ENCODE data around the gene PRKCE. TPM values are rescaled to one million over a fixed set of nuclear protein-coding genes. Genes with fewer than 3 reads are reported as not detected.
"Not testable (repeated sequence)": the region's sequence is repeated elsewhere in the genome, so short reads cannot be mapped to it uniquely, and the experiment has no call there.

Gene PRKCE
- total RNA-seq, 1 donor from 2014 or later, result 23.6 TPM

DNA sequence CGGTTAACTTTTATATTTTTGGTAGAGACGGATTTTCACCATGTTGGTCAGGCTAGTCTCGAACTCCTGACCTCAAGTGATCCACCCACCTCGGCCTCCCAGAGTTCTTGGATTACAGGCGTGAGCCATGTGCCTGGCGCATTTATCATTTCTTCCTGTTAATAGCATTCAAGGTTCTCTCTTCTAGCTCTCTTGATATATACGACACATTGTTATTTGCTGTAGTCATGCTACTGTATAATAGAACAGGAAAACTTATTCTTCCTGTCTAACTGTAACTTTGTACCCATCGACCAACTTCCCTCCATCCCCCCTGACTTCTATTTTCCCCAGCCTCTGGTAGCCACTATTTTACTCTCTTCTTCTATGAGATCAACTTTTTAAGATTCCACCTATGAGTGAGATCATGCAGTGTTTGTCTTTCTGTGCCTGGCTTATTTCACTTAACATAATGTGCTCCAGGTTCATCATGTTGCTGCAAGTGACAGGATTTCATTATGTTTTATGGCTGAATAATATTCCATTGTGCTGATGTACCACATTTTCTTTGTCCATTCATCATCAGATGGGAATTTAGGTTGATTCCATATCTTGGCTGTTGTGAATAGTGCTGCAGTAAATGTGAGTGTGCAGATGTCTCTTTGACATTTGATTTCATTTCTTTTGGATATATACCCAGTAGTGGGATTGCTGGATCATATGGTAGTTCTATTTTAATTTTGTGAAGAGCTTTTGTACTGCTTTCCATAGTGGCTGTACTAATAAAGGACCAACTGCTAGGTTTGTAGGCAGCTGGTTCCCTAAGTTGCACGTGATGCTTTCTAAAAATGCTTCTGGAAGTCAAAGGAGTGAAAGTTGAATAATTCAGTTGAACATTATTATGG is 205.2 kb downstream of the PRKCE start:
- DNase-seq (ENCODE audit: low read depth in 2 of 2), result peak in 1 of 2 donors; percentile 61

DNA sequence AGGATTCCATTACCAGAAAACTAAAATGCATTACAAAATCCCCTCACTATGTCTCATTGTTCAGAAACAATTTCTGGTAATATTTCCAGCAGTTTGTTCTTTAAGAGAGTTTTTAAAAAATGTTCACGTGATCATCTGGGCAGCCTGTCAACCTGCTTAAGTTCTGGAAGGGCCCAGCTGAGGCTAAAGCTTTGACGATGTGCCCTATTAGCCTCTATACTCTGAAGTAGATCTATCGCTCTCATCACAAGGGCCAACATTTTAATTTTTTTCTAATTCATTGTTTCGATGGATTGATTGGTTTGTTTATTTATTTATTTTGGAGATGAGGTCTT is 205.8 kb downstream of the PRKCE start:
- DNase-seq (ENCODE audit: low read depth in 2 of 2), result no peak

DNA sequence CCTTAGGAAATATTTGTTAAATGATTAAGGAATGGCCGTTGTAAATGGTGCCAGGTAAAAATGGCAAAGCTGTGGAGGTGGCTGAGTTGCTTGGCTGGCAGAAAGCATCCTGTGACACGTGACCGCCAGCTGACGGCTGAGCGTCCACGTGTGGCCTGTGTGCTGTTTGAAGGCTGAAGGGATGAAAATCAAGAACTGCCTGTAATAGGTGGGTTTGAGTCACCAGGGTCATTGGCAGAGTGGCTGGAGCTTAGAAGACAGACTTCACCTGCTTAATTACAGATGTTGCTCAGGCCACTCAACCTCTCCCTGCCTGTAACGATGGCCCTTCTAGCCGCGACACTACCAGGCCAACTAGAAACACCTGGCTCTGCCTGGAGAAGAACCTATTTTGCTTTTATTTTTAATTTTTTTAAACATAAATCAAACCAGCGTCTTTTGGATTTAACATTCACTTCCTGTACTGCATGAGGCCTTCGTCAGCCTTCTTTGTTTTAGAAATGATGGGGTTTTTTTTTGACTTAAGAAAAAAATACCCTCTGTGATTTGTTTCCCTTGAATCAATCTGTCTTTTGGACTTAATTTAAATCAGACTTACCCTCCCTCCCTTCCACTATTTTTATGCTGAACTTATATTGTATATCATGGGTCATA is 206.5 kb downstream of the PRKCE start:
- DNase-seq (ENCODE audit: low read depth in 2 of 2), result peak in 1 of 2 donors; percentile 31

DNA sequence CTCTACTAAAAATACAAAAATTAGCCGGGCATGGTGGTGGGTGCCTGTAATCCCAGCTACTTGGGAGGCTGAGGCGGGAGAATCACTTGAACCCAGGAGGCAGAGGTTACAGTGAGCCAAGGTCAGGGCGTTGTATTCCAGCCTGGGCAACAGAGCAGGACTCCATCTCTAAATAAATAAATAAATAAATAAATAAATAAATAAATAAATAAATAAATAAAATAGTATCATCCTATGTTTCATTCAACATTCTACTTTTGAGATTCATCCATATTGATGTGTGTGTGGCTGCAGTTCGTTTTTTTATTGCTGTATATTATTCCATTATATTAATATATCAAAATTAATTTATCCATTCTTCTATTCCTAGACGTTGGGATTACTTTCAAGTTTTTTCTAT is 207.4 kb downstream of the PRKCE start:
- not testable (repeated sequence) for DNase-seq (ENCODE audit: low read depth in 2 of 2)

DNA sequence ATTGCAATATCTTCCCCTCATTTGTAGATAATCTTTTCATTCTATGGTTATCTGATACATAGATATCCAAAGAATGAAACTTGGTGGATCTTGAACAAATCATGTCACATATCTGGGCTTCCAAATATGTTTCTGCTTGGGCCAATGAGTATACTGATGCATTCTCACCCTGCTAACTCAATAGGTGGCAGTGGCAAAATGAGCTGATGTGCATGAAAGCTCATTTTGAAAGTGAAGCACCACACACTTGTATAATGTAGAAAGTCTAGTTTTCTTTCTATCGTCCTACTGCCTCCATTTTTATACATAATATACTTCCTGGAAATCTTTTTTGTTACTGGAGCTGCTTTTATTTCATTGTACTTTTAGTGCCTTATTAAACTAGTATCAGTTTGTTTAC is 208.2 kb downstream of the PRKCE start:
- DNase-seq (ENCODE audit: low read depth in 2 of 2), result no peak

DNA sequence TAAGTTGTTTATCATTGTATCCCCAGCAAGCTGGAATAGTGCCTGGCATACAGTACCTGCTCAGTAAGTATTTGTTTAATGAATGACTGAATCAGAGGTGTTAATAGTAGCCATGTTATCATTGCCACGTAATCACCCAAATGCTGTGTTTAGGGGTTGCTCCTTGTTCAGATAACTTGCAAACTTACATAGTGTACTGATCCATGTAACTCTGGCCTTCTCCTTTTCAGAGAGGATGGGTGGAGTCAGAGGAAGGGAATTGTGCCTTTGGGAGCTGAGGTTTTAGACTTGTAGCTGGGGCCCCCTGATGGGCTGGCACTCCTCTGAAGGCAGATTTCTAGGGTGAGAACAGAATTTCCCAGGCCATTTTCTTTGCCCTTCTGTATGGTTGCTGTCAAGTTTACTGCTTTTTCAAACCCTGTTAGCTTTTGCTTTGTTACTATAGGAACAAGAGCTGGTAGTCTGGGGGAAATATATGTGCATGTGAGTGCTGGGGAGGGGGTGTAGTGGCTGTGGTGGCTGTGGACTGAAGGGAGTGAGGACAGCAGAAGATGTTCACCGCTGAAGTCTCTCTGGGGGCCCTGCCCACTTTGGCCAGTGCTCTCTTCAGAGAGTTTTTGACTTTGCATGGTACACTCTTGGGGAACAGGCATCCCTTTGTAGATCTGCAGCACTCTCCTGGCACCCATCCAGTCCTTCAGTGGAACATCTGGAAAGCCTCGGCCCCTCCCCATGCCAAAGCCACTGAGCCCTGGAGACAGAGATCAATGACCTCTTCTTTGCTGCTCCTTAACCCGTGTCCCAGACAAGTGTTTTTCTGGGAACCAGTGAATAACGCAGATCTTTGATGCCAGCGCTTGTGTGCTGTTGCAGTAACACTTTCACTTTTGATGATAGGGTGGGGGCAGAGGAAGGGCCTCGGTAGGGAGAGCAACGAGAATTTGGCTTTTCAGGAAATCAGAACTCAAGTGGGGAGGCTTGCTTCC is 209.0 kb downstream of the PRKCE start:
- DNase-seq (ENCODE audit: low read depth in 2 of 2), result peak; percentile 56 to 65

DNA sequence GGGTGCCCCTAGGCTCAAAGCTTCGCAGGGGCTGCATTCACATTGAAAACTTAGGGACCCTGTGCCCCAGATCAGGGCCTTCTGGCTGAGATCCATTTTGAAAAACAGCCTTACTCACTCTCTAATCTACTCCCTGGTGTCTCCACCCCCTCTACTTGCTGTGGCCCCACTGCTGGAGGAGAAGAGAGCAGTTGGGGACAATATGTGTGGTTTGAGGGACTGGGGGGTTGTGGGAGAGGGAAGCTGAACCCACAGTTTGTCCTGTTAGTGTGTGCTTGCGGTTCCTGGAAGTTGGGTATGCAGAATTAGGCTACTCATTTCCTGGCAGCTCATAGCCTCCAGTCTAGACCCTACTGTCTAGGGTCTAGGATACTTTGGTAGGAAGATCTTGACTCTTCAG is 211.4 kb downstream of the PRKCE start:
- peak in 1 of 2 donors; percentile 14 for DNase-seq (ENCODE audit: low read depth in 2 of 2)

DNA sequence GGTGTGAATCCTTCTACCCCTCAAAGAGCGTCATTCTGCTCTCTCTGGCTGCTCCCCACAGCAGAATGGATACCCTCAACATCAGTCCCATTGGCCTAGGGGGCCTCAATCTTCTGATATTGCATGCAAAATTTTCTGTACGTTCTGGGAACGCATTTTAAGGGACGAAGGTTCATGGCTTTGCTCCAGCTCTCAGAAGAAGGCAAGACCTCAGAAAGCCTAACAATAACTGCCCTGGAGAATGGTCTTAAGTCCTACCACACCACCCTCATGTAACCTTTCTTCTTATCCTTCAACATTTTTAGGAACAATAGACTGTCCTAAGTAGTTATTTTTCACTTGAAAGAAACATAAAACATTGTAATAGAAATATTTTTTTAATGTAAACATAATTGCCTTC is 212.6 kb downstream of the PRKCE start:
- DNase-seq (ENCODE audit: low read depth in 2 of 2), result no peak

DNA sequence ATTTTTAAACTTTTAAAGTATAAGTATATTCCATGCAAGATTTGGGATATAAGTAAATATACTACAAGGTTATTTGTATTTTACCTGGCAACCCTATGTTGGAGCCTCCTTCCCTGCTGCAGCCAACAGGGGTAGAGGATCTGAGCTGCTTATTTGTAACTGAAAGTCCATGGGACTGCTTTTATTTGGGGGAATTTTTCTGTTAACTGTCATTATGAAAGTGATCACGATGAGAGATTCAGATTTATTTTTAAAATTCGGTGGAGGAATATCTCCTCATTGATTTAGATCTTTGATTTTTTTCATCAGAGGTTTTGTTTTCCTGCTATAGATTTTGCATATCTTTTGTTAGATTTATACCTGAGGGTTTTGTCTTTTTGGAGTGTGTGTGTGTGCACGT is 215.9 kb downstream of the PRKCE start:
- DNase-seq (ENCODE audit: low read depth in 2 of 2), result no peak

DNA sequence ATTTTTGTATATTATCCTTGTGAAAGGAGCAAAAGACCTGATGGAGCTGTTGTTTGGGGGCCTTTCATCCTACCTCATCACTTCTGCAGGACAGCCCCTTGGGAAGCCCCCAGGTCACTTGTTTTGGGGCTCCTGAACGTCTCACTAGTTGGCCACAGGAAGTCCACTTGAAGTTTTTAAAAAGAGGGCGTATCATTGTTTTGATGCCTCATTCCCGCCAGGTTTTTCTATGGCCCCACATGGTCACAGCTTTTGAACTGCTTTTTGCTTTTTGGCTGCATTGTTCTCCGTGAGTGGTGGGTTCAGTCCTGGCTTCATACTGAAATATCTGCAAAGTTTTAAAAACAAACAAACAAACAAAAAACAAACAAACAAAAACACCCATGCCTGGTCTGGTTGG is 216.3 kb downstream of the PRKCE start:
- DNase-seq (ENCODE audit: low read depth in 2 of 2), result no peak

DNA sequence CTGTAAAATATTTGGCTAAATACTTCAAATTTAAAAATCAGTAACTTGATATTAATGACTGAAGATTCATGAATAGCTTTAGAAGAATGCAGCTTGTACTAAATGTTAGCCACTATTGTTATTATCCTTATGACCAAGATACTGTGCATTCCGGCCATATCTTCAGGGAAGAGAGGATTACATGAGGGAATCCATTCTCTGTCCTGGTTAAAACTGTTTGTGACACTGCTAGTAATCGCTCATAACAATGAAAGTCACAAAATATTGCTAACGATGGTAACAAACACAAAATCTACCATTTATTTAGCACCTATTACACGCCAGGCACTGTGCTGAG is 217.7 kb downstream of the PRKCE start:
- no peak for DNase-seq (ENCODE audit: low read depth in 2 of 2)

DNA sequence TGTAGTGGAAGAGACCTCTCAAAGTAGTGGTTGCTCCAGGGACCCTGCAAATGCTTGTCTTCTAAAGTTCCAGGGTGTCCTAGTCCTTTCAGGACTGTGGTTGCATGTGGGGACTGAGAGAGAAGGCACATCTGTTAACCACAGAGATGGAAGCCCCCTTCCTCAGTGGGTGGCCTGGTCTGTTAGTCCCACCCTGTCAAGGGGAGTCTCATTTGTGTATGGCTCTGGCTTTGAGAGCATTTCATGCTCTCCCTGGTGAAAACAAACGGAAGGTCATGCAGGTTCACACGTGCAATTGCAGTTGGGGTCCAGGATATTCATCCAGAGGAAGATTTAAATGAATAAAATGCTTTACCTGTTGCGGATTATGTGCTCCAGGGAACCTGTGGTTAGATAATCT is 219.6 kb downstream of the PRKCE start:
- DNase-seq (ENCODE audit: low read depth in 2 of 2), result no peak

DNA sequence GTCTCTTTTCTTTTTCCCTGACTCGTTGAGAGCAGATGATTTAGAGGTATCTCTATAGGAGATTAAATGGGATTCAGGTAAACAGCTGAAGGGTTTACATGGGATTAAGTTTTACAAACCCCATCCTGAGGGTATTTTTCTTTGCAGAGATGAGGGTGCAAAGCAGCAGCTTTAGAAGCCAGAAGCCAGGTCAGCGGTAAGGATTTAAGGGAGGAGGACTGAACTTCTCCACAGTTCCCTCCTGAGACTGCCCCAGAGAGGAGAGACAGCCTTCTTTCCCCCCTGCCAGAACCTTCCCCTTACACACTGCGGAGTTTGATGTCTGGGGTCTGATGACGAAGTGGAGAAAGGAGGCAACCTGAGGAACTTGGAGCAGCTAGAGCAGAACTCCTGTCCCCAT is 220.1 kb downstream of the PRKCE start:
- no peak for DNase-seq (ENCODE audit: low read depth in 2 of 2)

DNA sequence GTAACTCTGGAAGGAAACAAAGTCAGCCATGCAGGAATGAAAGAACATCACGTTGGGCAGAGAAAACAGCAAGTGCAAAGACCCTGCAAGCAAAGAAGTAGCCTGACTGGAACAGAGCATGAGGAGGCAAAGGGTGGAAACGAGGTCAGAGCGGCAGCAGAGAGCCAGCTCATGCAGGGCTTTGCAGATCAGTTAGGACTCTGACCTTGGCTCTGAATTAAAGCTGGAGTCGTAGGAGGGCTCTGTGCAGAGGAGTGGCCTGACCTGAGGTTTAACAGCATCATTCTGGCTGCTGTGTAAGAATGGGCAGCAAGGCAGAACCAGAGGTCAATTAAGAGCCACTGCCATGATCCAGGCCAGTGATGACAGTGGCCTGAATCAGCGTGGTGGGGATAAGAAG is 220.7 kb downstream of the PRKCE start:
- no peak for DNase-seq (ENCODE audit: low read depth in 2 of 2)

DNA sequence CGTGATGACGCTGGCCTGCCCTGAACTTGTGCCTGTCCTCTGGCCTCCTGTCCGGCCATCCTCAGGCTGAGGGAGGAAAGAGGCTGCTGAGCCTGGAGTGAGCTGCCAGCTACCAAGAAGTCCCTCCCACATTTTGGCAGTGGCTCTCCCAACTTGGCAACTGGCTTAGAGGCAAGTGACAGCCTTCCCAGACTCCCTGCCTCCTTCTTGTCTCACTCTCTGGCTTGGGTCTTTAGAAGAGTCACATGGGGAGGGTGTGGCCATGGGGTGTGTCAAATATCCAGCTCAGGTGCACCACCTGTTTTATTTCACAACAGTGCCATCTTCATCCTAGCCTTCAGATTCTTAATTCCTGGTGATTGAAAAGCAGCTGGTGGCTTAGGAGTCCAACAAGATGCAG is 222.9 kb downstream of the PRKCE start:
- no peak for DNase-seq (ENCODE audit: low read depth in 2 of 2)

DNA sequence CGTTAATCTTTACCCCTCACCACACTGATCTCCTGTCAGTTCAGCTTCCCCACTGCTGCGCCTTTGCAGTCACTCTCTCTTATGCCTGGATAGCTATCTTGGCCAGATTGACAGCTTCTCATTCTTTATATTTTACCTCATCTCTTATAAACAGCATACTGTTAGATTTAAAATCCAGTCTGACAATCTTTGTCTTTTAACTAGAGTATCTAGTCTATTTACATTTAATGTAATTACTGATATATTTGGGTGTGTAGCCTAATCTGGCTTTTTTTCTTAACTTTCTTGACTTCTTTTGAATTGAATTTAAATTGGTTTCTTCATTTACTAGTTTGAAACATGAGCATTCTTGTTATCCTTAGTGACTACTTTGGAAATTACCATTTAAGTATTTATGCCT is 225.1 kb downstream of the PRKCE start:
- no peak for DNase-seq (ENCODE audit: low read depth in 2 of 2)

DNA sequence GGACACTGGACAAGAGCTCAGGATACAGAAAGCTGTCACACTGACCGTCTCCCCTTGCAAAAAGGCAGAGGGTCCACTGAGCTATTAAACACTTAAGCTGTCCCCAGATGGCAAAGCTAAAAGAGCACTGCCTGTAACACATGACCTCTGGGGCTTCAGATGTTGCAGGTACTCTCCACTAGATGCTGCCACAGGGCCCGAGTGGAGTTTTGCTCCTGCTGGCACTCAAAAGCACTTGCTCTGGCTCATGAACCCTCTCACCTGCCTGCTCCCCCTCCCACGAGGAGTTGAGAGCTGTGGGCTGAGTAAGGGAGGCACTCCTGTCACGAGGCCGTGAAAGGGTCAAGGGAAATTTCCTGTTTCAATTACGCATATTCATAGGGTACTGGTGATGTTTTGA is 227.9 kb downstream of the PRKCE start:
- DNase-seq (ENCODE audit: low read depth in 2 of 2), result no peak

DNA sequence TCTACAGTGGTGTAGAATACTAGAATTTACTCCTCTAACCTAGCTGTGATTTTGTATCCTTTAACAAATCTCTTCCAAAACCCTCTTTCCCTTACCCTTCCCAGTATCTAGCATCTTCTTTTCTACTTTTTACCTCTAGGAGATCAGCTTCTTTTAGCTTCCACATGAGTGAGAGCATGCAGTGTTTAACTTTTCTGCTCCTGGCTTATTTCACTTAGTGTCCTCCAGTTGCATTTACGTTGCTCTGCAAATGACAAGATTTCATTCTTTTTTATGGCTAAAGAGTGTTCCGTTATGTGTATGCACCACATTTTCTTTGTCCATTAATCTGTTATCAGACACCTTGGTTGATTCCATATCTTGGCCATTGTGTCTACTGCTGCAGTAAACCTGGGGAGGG is 228.5 kb downstream of the PRKCE start:
- DNase-seq (ENCODE audit: low read depth in 2 of 2), result no peak

DNA sequence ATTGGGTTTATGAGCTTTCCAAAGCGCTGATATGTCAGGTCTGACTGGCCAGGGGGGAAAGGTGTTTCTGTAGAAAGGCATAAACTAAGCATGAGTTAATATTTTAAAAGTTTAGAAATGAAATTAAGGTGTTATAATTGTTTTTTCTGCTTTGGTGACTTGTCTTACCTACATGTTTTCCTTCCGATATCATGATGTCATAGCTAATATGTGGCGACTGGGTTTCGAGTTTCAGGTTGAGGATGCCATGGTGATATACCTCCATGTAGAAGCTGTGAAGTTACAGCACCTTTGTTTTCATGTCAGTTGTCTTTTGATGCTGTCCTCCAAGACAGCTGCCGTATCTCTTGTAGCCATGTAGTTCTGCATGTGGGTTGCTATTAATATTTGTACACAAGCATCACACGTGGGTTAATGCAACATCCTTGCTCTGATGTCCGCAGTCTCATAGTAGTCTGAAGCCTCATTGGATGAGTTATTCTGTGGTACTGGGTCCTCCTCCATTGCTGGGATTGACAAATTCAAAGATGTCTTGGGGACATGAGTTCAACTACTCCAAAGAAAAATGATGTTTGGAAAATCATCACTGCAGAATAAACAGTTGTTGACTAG is 230.6 kb downstream of the PRKCE start:
- no peak for DNase-seq (ENCODE audit: low read depth in 2 of 2)

DNA sequence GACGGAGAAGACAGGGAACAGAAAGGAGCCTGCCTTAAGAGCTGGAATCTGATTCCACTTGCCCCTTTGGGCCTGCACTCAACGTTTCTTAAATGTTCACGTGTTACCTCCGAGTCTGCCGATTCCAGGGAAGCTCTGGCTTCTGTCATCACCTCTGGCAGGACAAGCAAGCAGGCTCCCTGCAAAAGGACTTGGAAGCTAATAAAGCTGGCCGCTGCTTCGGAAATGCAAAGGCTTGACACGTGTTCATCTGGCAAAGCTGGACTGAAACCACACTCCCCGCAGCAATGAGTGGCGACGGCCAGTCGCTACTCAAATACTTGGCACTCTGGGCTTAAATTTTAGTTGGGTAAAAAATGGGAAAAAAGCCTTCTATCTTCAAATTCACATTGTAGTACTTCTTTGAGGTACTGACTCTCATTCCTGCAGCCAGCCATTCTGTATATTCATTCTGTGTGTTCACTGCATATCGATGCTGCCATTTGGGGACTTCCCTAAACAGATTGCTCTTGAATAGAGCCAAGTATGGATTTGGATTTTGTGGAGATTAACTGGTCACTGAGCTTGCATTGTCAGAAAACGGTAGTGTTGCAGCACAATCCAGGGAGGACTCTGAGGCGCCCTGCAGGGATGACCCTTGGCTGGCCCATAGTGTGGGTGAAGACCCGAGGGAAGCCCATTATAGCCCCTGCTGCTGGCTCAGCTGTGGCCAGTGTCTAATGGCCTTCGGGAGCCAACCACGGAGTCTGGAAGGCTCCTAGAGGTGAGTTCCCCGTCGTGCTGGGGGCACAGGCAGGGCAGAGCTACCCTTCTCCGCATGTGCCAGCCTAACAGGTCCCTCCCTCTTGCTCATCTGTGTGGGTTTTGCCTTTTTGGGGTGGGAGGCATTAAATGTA is 231.5 kb downstream of the PRKCE start:
- DNase-seq (ENCODE audit: low read depth in 2 of 2), result peak in 1 of 2 donors; percentile 40

DNA sequence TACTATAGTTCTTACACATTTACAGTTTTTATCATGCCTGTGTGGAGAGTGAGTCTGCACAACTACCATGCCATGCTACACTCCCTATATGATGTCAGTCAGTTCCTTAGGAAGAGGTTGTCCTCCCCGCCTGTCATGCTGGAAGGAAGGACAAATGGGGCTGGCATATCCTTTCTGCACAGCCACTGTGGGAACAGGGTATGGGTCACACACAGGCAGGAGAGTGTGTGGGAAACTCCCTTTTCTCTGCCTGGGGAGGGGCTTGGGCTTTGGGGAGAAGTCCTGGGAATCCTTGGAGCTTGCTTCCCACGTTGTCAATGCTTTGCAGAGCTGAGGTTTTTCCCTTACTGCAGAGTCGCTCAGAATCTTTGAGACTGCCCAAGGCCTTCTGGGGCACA is 232.1 kb downstream of the PRKCE start:
- peak; percentile 55 to 56 for DNase-seq (ENCODE audit: low read depth in 2 of 2)
